ENCODE results near the gene TACR1.

DNA sequence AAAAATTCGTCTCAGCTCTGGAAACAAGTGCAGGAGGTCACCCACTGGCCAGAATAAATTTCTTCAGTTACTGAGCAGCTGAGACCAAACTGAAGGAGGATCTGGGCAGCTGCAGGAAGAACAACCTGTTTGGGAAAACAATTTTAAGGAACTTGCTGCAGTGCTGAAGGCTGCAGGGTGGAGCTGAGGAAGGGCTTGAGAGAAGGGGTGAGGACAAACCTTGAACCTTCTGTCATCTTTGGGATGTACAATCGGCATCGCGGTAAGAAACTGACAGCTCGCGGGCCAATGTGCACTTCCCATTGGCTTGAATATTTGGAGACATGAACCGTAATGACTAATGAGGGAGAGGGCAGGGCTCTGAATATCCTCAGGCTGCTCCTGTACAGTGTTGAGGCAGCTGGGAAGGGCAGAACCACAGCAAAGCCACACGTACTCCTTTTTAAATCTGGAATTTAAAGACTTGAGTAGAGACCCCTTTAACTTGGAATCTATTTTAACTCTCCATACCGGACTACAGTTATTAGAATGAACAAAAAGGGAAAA, 90.3 kb downstream of the TACR1 start:
- TF ChIP-seq POLR2A (IDR thresholded peaks at IDR 0.05; ENCODE audit: low read depth, low read length) (no peak), POLR2AphosphoS5 (IDR thresholded peaks at IDR 0.05; ENCODE audit: low read depth, low read length) (no peak)
